ENCODE results near the gene NUDT2. TPM values are rescaled to one million over a fixed set of nuclear protein-coding genes. Genes with fewer than 3 reads are reported as not detected.
"Not testable (repeated sequence)": the region's sequence is repeated elsewhere in the genome, so short reads cannot be mapped to it uniquely, and the experiment has no call there.

Gene NUDT2
- total RNA-seq, 2 donors from 2014 or later = 42.7 to 42.9 TPM

- Mint-ChIP-seq H3K9me3 (no peaks in the 10 kb centered on the region), H3K27ac (no peak overlapping the region), H3K36me3 (peaks cover 7 to 19% of the 10 kb centered on the region in 2 donors)
- ATAC-seq = no peak
- no peak for DNase-seq (ENCODE audit: low spot score in 2 of 2)
Observed at GRCh38 chr9:34331196-34331595, 1.8 kb downstream of the NUDT2 start.

- Mint-ChIP-seq H3K9me3 (no peaks in the 10 kb centered on the region), H3K36me3 (peaks cover 7 to 19% of the 10 kb centered on the region in 2 donors), H3K27ac (peak overlapping the region in 1 of 2 donors; percentile 11)
- no peak for ATAC-seq
- DNase-seq (ENCODE audit: low spot score in 2 of 2) = no peak
Observed at GRCh38 chr9:34332076-34332964, 3.0 kb downstream of the NUDT2 start.

GRCh38 chr9:34333836-34334235 lies 4.5 kb downstream of the NUDT2 start:
- DNase-seq (ENCODE audit: low spot score in 2 of 2) = no peak

GRCh38 chr9:34334337-34334824 lies 5.0 kb downstream of the NUDT2 start:
- ATAC-seq (no peak), DNase-seq (ENCODE audit: low spot score in 2 of 2) (no peak)
- Mint-ChIP-seq H3K9me3 (no peaks in the 10 kb centered on the region), H3K27ac (peak overlapping the region in 1 of 2 donors; percentile 3), H3K36me3 (peaks cover 7 to 14% of the 10 kb centered on the region in 2 donors)

More at GRCh38 chr9:34333836-34334235, 4.5 kb downstream of the NUDT2 start:
- no peak for ATAC-seq
- H3K27ac Mint-ChIP-seq = no peak overlapping the region
- H3K36me3 Mint-ChIP-seq = peaks cover 7 to 13% of the 10 kb centered on the region in 2 donors
- H3K9me3 Mint-ChIP-seq = no peaks in the 10 kb centered on the region

- Mint-ChIP-seq H3K9me3 (no peaks in the 10 kb centered on the region), H3K27ac (peak overlapping the region in 1 of 2 donors; percentile 3), H3K36me3 (peaks cover 2 to 8% of the 10 kb centered on the region in 2 donors)
- ATAC-seq = no peak
- DNase-seq (ENCODE audit: low spot score in 2 of 2) = no peak
Observed at GRCh38 chr9:34334916-34335315, 5.5 kb downstream of the NUDT2 start.

GRCh38 chr9:34335376-34335775 lies 6.0 kb downstream of the NUDT2 start:
- Mint-ChIP-seq H3K27ac (no peak overlapping the region), H3K9me3 (no peaks in the 10 kb centered on the region), H3K36me3 (peaks cover 0 to 6% of the 10 kb centered on the region in 2 donors)
- DNase-seq (ENCODE audit: low spot score in 2 of 2) (no peak), ATAC-seq (no peak)

- no peak for DNase-seq (ENCODE audit: low spot score in 2 of 2)
- H3K27ac Mint-ChIP-seq = no peak overlapping the region
- no peaks in the 10 kb centered on the region for H3K9me3 Mint-ChIP-seq
- no peak for ATAC-seq
- H3K36me3 Mint-ChIP-seq = peaks cover 0 to 6% of the 10 kb centered on the region in 2 donors
Observed at GRCh38 chr9:34337403-34337802, 8.0 kb downstream of the NUDT2 start.

GRCh38 chr9:34338079-34338478 lies 8.7 kb downstream of the NUDT2 start:
- H3K27ac Mint-ChIP-seq, H3K36me3 Mint-ChIP-seq: not testable (repeated sequence)

GRCh38 chr9:34338665-34339385 lies 9.5 kb downstream of the NUDT2 start:
- Mint-ChIP-seq H3K36me3 (peaks cover 0 to 6% of the 10 kb centered on the region in 2 donors), H3K9me3 (no peaks in the 10 kb centered on the region), H3K27ac (no peak overlapping the region)
- DNase-seq (ENCODE audit: low spot score in 2 of 2) (no peak), ATAC-seq (no peak)

More at GRCh38 chr9:34338079-34338478, 8.7 kb downstream of the NUDT2 start:
- H3K9me3 Mint-ChIP-seq; DNase-seq (ENCODE audit: low spot score in 2 of 2); ATAC-seq: not testable (repeated sequence)

- ATAC-seq = no peak
- no peak for DNase-seq (ENCODE audit: low spot score in 2 of 2)
- H3K9me3 Mint-ChIP-seq = no peaks in the 10 kb centered on the region
- H3K36me3 Mint-ChIP-seq = peaks cover 0 to 6% of the 10 kb centered on the region in 2 donors
- H3K27ac Mint-ChIP-seq = no peak overlapping the region
Observed at GRCh38 chr9:34341659-34342295, 12.4 kb downstream of the NUDT2 start.

- Mint-ChIP-seq H3K9me3 (no peaks in the 10 kb centered on the region), H3K36me3 (peaks cover 0 to 6% of the 10 kb centered on the region in 2 donors)
Observed at GRCh38 chr9:34343090-34343489, 13.7 kb downstream of the NUDT2 start.

GRCh38 chr9:34343605-34344004 lies 14.2 kb downstream of the NUDT2 start:
- ATAC-seq (no peak), DNase-seq (ENCODE audit: low spot score in 2 of 2) (no peak)
- peaks cover 0 to 5% of the 10 kb centered on the region in 2 donors for H3K36me3 Mint-ChIP-seq
- H3K9me3 Mint-ChIP-seq = no peaks in the 10 kb centered on the region
- no peak overlapping the region for H3K27ac Mint-ChIP-seq

More at GRCh38 chr9:34343090-34343489, 13.7 kb downstream of the NUDT2 start:
- no peak for ATAC-seq
- no peak overlapping the region for H3K27ac Mint-ChIP-seq
- no peak for DNase-seq (ENCODE audit: low spot score in 2 of 2)

- Mint-ChIP-seq H3K27ac (peak overlapping the region in 1 of 2 donors; percentile 79), H3K9me3 (no peaks in the 10 kb centered on the region), H3K36me3 (peaks cover 0 to 6% of the 10 kb centered on the region in 2 donors)
- DNase-seq (ENCODE audit: low spot score in 2 of 2) (no peak), ATAC-seq (no peak)
Observed at GRCh38 chr9:34346873-34347799, 17.8 kb downstream of the NUDT2 start.

- no peak for DNase-seq (ENCODE audit: low spot score in 2 of 2)
- ATAC-seq = no peak
- Mint-ChIP-seq H3K27ac (peak overlapping the region in 1 of 2 donors; percentile 79), H3K9me3 (no peaks in the 10 kb centered on the region), H3K36me3 (peaks cover 0 to 6% of the 10 kb centered on the region in 2 donors)
Observed at GRCh38 chr9:34347800-34348158, 18.4 kb downstream of the NUDT2 start.

GRCh38 chr9:34349324-34349723 lies 20.0 kb downstream of the NUDT2 start:
- Mint-ChIP-seq H3K36me3 (peaks cover 0 to 6% of the 10 kb centered on the region in 2 donors), H3K27ac (no peak overlapping the region), H3K9me3 (no peaks in the 10 kb centered on the region)
- DNase-seq (ENCODE audit: low spot score in 2 of 2) (no peak), ATAC-seq (no peak)
